Measurements from ENCODE around the gene TLCD5.

TLCD5 gene

GRCh38 chr11:120308081-120308480, 17.0 kb upstream of the TLCD5 start:
- no peak for DNase-seq

- DNase-seq = peak; percentile 35
Measured at GRCh38 chr11:120310870-120311269, 14.2 kb upstream of the TLCD5 start.

GRCh38 chr11:120314861-120315260, 10.2 kb upstream of the TLCD5 start:
- no peak for DNase-seq

DNA sequence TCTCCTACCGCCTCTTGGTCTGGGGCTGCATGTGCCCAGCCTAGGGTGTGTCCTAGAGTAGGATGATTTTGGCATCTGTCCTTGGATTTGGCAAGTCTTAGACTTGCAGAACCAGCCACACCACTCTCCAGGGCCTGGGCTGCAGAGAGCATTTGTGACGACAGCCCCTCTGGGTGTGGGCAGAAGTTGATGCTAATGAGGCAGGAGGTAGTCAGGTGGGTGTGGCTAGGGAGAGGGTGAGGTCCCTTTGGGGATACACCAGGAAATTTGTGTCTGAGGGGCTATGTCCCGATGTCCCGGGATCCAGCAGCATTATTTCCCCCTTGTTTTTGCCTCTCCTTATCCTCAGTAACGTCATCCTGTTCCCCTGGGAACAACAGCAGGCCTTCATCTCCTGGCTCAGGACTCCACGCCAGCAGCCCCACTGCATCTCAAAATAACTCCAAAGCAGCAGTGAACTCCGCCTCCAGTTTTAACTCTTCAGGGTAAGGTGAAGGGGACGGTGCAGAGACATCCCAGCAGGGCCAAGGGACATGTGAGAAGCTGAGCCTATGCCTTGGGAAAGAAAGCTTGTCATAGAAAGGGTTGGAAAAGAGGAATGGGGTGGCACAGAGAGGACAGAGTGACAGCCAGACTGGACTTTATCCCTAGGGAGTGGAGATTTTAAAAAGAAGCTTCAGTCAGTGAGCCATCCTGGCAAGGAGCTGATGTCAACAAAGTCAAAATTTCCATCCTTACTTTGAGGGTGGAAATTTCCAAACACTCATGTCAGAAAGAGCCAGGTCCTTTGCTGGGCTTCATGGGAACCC, 8.0 kb upstream of the TLCD5 start:
- no peak for DNase-seq

GRCh38 chr11:120317689-120318480, 7.2 kb upstream of the TLCD5 start:
- DNase-seq = no peak

GRCh38 chr11:120318906-120319305, 6.2 kb upstream of the TLCD5 start:
- DNase-seq = no peak

DNA sequence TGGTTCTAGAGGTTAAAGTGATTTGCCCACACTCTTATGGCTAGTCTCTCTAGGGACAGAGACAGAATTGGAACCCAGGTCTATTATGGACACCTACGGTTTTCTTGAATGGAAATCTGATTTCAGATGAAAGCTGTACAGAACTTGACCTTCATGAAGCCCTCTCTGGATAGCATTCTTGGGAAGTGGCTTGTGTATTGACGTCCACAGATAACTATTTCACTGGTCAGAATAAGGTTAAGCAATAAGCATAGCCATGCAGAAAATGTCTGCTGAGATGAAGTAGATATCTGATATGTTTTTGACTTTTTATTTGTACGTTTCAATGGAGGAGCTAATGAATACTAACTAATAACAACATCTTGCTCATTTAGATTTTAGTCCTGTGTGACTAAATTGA, 1.1 kb downstream of the TLCD5 start:
- no peak for DNase-seq

- no peak for DNase-seq
Measured at GRCh38 chr11:120326845-120327281, 1.8 kb downstream of the TLCD5 start.

- no peak for DNase-seq
Measured at GRCh38 chr11:120327311-120327710, 2.2 kb downstream of the TLCD5 start.

GRCh38 chr11:120329556-120329955, 4.5 kb downstream of the TLCD5 start:
- no peak for DNase-seq

DNA sequence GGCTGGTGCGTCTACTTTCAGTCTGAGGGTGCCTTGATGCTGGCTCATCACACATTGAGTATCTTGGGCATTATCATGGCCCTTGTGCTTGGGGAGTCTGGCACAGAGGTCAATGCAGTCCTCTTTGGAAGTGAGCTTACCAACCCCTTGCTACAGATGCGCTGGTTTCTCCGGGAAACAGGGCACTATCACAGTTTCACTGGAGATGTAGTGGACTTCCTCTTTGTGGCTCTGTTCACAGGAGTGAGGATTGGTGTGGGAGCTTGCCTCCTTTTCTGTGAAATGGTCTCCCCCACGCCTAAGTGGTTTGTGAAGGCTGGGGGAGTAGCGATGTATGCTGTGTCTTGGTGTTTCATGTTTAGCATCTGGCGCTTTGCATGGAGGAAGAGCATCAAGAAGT, 4.9 kb downstream of the TLCD5 start:
- no peak for DNase-seq

- no peak for DNase-seq
Measured at GRCh38 chr11:120331301-120331996, 6.3 kb downstream of the TLCD5 start.

- DNase-seq = no peak
Measured at GRCh38 chr11:120332822-120333716, 8.0 kb downstream of the TLCD5 start.

GRCh38 chr11:120333801-120334200, 8.7 kb downstream of the TLCD5 start:
- DNase-seq = no peak

GRCh38 chr11:120334332-120334731, 9.2 kb downstream of the TLCD5 start:
- DNase-seq = no peak

DNA sequence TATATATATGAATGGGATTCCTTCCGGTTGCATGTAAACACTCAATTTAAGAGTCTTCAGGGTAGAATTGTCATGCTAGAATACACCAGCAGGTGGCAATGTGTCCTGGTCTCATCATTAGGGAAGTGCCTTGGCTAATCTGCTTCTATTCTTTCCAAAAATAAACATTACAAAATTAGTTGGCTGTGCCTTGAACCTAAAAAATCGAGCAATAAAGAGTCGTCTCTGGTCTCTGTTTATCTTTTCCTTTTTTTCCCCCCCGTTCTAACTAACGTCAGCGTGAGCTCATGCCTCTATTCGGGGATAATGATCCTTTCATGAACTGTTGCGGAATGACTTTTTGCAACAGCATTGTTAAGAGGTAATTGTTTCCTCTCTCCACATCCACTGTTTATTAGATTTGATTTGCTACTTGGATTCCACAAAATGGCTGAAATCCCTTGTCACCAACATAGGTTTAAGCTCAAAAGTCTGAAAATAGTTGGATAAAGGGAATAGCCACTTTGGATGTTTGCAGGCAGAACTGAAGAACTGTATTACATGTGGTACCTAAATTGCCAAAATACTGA, 9.9 kb downstream of the TLCD5 start:
- DNase-seq = peak; percentile 47

DNA sequence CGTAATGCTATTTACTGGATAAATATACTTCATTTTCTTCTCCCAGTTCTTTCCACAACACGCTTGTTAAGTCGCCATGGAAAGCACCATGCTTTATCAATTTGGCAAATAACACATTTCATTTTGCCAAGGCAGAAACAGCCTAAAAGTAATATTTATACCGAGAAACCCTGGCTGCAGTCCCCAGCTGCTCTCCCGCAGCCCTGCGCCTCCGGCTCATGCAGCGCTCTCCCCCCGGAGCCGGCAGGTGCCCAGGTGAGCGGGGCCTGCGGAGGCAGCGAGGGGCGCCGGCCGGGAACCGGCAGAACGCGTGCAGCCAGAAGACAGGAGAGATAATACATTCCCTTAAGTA, 10.4 kb downstream of the TLCD5 start:
- no peak for DNase-seq

- peak; percentile 83 for DNase-seq
Measured at GRCh38 chr11:120335908-120336640, 11.0 kb downstream of the TLCD5 start, which contains the start of gene ARHGEF12. ARHGEF12 (plus strand) TSS chr11:120336413; CDS start chr11:120337244, 831 bp downstream.

GRCh38 chr11:120336641-120337354, 11.7 kb downstream of the TLCD5 start:
- DNase-seq = no peak

GRCh38 chr11:120337355-120338106, 12.4 kb downstream of the TLCD5 start:
- peak; percentile 24 for DNase-seq

Data from NCI-H2227 treated with DMSO at 0.1 percent for 48 hours (cell line).